Activated effector memory CD4-positive, alpha-beta T cell treated with Interleukin-2 at 50 U/mL for 16 hours (primary cell): Measurements from ENCODE around the gene RDH13.
A peak's percentile ranks its signal among the peaks of the same experiment; 100 is the strongest.
"Not testable (repeated sequence)": the region's sequence is repeated elsewhere in the genome, so short reads cannot be mapped to it uniquely, and the experiment has no call there.

Source experiments
- DNase-seq: peaks from one replicate; pipeline ENCODE4 v3.0.0-alpha.2; 2020

The RDH13 gene

DNA sequence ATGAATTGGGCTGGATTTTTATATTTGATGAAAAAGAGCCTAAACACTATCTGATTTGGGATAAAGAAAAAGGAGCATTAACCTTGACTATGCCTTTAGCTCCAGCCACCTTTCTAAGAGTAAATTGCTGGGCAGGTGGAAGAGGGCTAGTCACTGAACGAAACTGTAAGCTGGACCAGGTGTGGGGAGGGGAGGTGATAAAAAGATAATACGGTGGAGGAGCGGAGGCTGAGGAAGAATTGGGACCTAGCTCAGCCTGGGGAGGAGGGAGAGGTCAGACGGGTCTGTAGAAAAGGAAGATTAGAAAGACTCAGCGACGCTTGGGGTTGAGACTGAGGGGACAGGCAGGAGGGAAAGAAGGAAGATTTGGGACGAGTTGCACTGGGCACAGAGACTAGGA is 52.4 kb downstream of the RDH13 start:
- not testable (repeated sequence) for DNase-seq

DNA sequence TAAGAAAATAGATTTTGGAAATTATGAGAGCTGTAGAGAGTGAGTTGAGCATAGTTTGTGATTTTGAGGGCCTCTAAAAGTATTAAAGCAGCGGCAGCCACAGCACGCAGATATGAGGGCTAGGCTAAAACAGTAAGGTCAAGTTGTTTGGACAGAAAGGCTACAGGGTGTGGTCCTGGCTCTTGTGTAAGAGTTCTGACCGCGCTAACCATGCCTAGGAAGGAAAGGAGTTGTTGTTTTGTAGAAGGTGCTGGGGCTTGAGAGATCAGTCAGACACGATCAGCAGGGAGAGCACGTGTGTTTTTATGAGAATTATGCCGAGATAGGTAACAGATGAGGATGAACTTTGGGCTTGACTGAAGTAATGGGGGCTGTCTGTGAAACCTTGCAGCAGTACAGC is 54.2 kb downstream of the RDH13 start:
- not testable (repeated sequence) for DNase-seq

DNA sequence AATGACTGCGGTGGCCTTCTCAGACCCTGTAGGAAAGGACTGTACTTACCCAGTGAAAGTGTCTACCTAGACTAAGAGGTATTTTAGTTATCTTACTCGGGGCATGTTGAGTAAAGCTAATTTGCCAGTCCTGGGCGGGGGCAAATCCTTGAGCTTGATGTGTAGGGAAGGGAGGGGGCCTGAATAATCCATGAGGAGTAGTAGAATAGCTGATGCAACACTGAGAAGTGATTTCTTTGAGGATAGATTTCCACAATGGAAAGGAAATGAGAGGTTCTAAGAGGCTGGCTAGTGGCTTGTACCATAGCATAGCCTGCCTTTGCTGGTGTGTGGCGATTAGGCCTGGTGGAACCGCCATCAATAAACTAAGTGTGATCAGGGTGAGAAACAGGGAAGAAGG is 54.8 kb downstream of the RDH13 start:
- DNase-seq: not testable (repeated sequence)

DNA sequence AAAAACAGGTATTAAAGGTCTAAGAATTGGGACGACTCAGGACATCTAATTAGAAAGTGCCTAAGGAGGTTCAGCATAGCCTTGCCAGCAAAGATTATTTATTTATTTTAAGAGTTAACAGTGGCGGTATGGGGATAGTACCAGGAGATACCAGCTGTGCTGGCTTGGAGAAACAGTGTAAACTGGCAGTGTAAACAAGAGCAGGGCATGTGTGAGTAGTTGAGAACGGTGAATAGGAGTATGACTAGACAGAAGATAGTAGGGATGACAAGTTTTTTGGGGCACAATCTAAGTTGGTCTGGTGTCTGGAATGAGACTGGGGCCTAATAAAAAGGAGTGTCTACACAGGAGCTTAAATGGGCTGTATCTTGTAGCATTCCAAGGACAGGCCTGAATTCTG is 55.4 kb downstream of the RDH13 start:
- not testable (repeated sequence) for DNase-seq

DNA sequence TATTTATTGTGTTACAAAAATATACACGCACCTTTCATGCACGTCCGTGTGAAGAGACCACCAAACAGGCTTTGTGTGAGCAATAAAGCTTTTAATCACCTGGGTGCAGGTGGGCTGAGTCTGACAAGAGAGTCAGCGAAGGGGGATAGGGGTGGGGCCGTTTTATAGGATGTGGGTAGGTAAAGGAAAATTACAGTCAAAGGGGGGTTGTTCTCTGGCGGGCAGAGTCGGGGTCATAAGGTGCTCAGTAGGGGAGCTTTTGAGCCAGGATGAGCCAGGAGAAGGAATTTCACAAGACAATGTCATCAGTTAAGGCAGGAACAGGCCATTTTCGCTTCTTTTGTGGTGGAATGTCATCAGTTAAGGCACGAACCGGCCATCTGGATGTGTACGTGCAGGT is 56.2 kb downstream of the RDH13 start:
- not testable (repeated sequence) for DNase-seq

DNA sequence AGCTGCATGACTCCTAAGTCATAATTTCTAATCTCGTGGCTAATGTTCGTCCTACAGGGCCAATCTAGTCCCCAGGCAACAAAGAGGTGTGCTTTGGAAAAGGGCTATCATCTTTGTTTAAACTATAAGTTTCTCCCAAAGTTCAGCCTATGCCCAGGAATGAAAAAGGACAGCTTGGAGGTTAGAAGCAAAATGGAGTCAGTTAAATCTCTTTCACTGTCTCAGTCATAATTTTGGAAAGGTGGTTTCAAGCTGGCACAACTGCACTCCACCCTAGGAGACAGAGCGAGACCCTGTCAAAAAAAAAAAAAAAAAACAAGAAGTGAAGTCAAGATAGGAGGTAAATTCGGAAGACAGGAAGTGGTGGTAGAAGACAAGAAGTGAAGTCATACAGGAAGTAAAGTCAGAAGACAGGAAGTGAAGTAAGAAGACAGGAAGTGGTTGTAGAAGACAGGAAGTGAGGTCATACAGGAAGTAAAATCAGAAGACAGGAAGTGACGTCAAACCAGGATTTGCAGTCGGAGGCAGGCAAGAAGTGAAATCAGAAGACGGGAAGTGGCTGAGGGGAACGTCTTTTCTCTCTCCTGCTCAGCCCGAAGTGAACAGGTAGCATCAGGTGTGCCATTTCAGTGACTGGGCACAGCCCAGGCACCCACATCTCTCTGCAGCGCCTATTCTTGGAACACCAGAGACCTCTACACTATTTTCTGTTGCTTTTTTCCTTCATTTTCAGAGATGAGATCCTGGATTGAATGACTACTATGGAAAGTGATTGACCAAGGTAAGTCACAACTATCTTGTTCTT is 57.1 kb downstream of the RDH13 start:
- peak; percentile 8 for DNase-seq

DNA sequence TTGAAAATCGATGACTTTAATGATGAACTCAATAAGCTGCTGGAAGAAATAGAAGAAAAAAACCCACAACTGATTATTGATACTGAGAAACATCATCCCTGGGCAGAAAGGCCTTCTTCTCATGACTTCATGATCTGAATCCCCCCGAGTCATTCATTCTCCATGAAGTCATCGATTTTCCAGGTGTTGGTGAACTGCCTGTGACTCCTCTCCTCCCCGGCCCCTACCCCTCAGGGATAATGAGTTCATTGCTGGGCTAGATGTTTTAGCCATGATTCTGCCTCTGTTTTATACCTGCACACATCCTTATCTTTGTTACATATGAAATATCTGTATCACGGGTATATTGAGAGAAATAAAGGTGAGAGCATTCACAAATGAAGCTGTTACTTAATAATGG is 62.2 kb downstream of the RDH13 start:
- no peak for DNase-seq

DNA sequence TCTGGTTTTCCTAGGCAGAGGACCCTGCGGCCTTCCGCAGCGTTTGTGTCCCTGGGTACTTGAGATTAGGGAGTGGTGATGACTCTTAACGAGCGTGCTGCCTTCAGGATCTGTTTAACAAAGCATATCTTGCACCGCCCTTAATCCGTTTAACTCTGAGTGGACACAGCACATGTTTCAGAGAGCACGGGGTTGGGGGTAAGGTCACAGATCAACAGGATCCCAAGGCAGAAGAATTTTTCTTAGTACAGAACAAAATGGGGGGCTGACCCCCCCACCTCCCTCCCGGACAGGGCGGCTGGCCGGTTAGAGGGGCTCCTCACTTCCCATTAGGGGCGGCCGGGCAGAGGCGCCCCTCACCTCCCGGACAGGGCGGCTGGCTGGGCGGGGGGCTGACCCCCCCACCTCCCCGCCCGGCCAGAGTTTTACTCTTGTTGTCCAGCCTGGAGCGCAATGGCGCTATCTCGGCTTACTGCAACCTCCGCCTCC is 64.2 kb downstream of the RDH13 start:
- not testable (repeated sequence) for DNase-seq

DNA sequence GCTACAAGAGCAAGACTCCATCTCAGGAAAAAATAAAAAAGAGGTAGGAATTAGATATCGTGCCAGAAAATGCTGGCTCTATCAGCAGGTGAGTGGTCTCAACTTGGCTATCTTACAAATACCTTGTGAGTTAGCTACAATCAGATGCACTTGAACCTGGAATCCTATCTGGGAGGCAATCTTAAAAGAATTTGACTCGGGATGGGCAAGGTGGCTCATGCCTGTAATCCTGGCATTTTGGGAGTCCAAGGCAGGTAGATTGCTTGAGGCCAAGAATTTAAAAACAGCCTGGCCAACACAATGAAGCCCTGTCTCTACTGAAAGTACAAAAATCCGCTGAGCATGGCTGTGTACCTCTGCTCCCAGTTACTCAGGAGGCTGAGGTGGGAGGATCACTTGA is 67.4 kb downstream of the RDH13 start:
- DNase-seq: no peak
